Upper lobe of left lung (tissue), 4 donors: ENCODE data around the gene CDHR1.

Experiments
- POLR2A ChIP-seq, 4 donors: fragments of 450-650 bp; IDR thresholded peaks; one replicate each; pipeline ENCODE4 v1.5.1; 2016 to 2017; ENCODE audit warnings: antibody characterized with exemption in 4 of 4, mild to moderate bottlenecking in 2 of 4
- TF ChIP-seq, protein P1 (sequence below), 6 experiments: fragments of 450-650 bp in 4 of 6; fragments of 200-600 bp in 2 of 6; sonication (generic) in 2 of 6; IDR thresholded peaks; one replicate each; pipeline ENCODE4 v1.5.1; 2016 to 2019; ENCODE audit warnings: antibody characterized with exemption in 6 of 6

DNA sequence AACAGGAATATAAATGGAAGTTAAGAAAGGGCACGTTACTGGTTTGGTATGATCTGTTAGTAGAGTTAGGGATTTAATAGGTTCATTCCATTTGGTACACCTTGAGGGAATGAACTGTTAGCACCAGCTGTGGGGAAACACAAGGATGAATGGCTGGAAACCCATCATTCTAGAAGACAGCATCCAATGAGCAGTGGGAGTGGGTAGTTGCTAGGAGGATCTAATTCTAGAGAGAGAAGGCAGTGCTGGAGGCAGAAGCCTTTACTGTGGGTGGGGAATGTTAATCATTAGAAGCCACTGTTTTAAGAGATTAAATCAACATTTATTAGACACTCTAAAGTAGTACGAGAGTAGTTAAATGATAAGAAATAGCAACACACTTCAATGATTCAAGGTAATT is 36.3 kb upstream of the CDHR1 start:
- TF ChIP-seq, protein P1, sequence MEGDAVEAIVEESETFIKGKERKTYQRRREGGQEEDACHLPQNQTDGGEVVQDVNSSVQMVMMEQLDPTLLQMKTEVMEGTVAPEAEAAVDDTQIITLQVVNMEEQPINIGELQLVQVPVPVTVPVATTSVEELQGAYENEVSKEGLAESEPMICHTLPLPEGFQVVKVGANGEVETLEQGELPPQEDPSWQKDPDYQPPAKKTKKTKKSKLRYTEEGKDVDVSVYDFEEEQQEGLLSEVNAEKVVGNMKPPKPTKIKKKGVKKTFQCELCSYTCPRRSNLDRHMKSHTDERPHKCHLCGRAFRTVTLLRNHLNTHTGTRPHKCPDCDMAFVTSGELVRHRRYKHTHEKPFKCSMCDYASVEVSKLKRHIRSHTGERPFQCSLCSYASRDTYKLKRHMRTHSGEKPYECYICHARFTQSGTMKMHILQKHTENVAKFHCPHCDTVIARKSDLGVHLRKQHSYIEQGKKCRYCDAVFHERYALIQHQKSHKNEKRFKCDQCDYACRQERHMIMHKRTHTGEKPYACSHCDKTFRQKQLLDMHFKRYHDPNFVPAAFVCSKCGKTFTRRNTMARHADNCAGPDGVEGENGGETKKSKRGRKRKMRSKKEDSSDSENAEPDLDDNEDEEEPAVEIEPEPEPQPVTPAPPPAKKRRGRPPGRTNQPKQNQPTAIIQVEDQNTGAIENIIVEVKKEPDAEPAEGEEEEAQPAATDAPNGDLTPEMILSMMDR (IDR thresholded peaks at IDR 0.05): no peak
- no peak for TF ChIP-seq POLR2A (IDR thresholded peaks at IDR 0.05)
